Measurements from ENCODE around the gene PATL1. TPM values are rescaled to one million over a fixed set of nuclear protein-coding genes. Genes with fewer than 3 reads are reported as not detected.

The PATL1 gene
- total and polyA plus RNA-seq, 2 experiments from 2014 or later: 12.9 to 19.6 TPM

DNA sequence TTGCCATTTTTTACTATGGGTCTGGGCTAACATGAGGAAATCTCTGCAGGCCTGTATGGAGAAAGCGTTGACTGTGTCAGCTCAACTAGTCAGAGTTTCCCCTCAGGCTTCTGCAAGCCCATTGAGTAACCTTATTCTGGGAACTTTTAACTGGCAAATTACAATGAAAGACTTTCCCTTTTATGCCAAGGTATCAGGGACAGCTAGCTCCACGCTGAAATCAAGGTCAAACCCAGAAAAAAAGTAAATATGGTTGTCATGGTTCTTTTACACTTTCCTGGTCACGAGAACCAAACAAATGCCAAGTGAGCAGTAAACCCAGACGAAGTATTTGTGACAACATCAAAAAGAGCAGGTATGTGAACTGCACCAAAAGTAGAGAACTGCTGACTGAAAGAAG is 67.0 kb downstream of the PATL1 start:
- ATAC-seq: no peak

More for the DNA sequence above, 67.0 kb downstream of the PATL1 start:
- Histone ChIP-seq H3K9me2 (ENCODE audit: insufficient read depth) (no peaks in the 10 kb centered on the region), H3K36me3 (ENCODE audit: insufficient read depth) (peaks cover 38% of the 10 kb centered on the region), H4K20me1 (replicated peaks; ENCODE audit: insufficient read depth) (peaks cover 14% of the 10 kb centered on the region), H3K4me3 (no peak overlapping the region), H3K4me2 (no peak overlapping the region), H2AFZ (no peak overlapping the region), H3K27ac (ENCODE audit: low read depth) (no peak overlapping the region), H3K79me2 (replicated peaks; ENCODE audit: insufficient read depth) (peaks cover 14% of the 10 kb centered on the region), H3K4me1 (ENCODE audit: insufficient read depth) (no peaks in the 10 kb centered on the region), H3F3A (replicated peaks; ENCODE audit: low read depth) (no peaks in the 10 kb centered on the region), H3K27me3 (ENCODE audit: insufficient read depth) (no peaks in the 10 kb centered on the region)
- Mint-ChIP-seq H3K27me3 (ENCODE audit: insufficient read depth, low read depth, poor library complexity) (no peaks in the 10 kb centered on the region), H3K9me3 (no peaks in the 10 kb centered on the region), H3K36me3 (ENCODE audit: low read depth) (peaks cover 71% of the 10 kb centered on the region), H3K4me1 (no peaks in the 10 kb centered on the region), H3K27ac (no peak overlapping the region), H3K4me3 (no peak overlapping the region)
- no peak for TF ChIP-seq ZNF331 (CRISPR knock-in tag; IDR thresholded peaks at IDR 0.05; ENCODE audit: low read depth)
- TF ChIP-seq JUNB (IDR thresholded peaks at IDR 0.05; ENCODE audit: unreplicated experiment): no peak
- no peak for TF ChIP-seq NANOG (IDR thresholded peaks at IDR 0.05; ENCODE audit: borderline replicate concordance)
- TF ChIP-seq EZH2phosphoT487 (IDR thresholded peaks at IDR 0.05; ENCODE audit: unreplicated experiment): no peak
- no peak for TF ChIP-seq CREB1 (CRISPR knock-in tag; IDR thresholded peaks at IDR 0.05; ENCODE audit: low read depth)
- no peak for TF ChIP-seq ZNF462 (CRISPR knock-in tag; IDR thresholded peaks at IDR 0.05)
- no peak for TF ChIP-seq EZH2 (IDR thresholded peaks at IDR 0.05; ENCODE audit: low read depth, unreplicated experiment)
- TF ChIP-seq ZNF114 (CRISPR knock-in tag; IDR thresholded peaks at IDR 0.05): no peak
- no peak for TF ChIP-seq ETS1 (IDR thresholded peaks at IDR 0.05)
- TF ChIP-seq, protein P1, sequence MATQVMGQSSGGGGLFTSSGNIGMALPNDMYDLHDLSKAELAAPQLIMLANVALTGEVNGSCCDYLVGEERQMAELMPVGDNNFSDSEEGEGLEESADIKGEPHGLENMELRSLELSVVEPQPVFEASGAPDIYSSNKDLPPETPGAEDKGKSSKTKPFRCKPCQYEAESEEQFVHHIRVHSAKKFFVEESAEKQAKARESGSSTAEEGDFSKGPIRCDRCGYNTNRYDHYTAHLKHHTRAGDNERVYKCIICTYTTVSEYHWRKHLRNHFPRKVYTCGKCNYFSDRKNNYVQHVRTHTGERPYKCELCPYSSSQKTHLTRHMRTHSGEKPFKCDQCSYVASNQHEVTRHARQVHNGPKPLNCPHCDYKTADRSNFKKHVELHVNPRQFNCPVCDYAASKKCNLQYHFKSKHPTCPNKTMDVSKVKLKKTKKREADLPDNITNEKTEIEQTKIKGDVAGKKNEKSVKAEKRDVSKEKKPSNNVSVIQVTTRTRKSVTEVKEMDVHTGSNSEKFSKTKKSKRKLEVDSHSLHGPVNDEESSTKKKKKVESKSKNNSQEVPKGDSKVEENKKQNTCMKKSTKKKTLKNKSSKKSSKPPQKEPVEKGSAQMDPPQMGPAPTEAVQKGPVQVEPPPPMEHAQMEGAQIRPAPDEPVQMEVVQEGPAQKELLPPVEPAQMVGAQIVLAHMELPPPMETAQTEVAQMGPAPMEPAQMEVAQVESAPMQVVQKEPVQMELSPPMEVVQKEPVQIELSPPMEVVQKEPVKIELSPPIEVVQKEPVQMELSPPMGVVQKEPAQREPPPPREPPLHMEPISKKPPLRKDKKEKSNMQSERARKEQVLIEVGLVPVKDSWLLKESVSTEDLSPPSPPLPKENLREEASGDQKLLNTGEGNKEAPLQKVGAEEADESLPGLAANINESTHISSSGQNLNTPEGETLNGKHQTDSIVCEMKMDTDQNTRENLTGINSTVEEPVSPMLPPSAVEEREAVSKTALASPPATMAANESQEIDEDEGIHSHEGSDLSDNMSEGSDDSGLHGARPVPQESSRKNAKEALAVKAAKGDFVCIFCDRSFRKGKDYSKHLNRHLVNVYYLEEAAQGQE (IDR thresholded peaks at IDR 0.05; ENCODE audit: unreplicated experiment): no peak
- TF ChIP-seq STAT1 (IDR thresholded peaks at IDR 0.05; ENCODE audit: unreplicated experiment): no peak
- TF ChIP-seq CTCF (conservative IDR thresholded peaks at IDR 0.05; ENCODE audit: low read depth in 2 of 2): no peak
- TF ChIP-seq POLR2AphosphoS5 (IDR thresholded peaks at IDR 0.05; ENCODE audit: low read depth): no peak
- DNase-seq (ENCODE audit: low spot score): no peak
